ENCODE measurements around the gene ZMIZ1. TPM values are rescaled to one million over a fixed set of nuclear protein-coding genes. Genes with fewer than 3 reads are reported as not detected.

The ZMIZ1 gene
- total RNA-seq, 1 experiment from 2014 or later, result 28.4 TPM

DNA sequence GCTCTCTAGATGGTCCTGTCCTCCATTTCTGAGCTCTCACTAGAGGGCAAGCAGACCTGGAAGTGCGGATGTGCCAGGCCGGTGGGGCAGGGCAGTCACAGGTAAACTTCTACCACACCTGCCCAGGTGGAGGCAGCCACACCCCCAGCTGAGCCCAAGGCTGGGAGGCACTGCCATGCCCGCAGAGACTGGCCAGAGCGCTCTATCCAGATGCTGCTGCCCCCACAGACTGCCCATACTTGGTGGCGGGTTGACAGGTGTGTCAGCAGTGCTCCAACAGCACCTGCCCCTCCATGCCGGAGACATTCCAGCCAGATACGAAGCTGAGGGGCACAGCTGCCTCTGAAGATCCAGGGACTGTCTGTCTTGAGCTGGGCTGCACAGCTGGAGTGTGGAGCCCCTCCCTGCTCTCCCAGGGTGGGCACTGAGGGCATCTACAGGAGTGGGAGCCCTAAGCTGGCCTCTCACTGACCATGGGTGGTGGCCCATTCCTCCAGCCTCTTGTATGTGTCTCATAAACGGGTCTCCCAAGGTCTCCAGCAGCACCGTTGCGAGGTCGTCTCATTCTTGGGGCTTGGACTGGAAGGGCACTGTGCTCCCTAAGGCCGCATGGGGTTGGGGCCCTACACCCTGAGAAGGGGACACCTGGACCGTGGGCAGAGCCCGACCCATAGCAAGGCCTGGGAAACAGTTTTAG is 240.4 kb downstream of the ZMIZ1 start:
- TF ChIP-seq, protein P1, sequence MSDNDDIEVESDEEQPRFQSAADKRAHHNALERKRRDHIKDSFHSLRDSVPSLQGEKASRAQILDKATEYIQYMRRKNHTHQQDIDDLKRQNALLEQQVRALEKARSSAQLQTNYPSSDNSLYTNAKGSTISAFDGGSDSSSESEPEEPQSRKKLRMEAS (IDR thresholded peaks at IDR 0.05), result no peak
- no peak for TF ChIP-seq EZH2 (IDR thresholded peaks at IDR 0.05)
- TF ChIP-seq FOSL1 (IDR thresholded peaks at IDR 0.05; ENCODE audit: low read depth), result no peak
- TF ChIP-seq ATF3 (IDR thresholded peaks at IDR 0.05), result no peak
- TF ChIP-seq, protein P2, sequence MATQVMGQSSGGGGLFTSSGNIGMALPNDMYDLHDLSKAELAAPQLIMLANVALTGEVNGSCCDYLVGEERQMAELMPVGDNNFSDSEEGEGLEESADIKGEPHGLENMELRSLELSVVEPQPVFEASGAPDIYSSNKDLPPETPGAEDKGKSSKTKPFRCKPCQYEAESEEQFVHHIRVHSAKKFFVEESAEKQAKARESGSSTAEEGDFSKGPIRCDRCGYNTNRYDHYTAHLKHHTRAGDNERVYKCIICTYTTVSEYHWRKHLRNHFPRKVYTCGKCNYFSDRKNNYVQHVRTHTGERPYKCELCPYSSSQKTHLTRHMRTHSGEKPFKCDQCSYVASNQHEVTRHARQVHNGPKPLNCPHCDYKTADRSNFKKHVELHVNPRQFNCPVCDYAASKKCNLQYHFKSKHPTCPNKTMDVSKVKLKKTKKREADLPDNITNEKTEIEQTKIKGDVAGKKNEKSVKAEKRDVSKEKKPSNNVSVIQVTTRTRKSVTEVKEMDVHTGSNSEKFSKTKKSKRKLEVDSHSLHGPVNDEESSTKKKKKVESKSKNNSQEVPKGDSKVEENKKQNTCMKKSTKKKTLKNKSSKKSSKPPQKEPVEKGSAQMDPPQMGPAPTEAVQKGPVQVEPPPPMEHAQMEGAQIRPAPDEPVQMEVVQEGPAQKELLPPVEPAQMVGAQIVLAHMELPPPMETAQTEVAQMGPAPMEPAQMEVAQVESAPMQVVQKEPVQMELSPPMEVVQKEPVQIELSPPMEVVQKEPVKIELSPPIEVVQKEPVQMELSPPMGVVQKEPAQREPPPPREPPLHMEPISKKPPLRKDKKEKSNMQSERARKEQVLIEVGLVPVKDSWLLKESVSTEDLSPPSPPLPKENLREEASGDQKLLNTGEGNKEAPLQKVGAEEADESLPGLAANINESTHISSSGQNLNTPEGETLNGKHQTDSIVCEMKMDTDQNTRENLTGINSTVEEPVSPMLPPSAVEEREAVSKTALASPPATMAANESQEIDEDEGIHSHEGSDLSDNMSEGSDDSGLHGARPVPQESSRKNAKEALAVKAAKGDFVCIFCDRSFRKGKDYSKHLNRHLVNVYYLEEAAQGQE (IDR thresholded peaks at IDR 0.05; ENCODE audit: low read depth), result no peak
- TF ChIP-seq CEBPB (IDR thresholded peaks at IDR 0.05; ENCODE audit: low read depth), result no peak
- TF ChIP-seq EZH2phosphoT487 (IDR thresholded peaks at IDR 0.05; ENCODE audit: borderline replicate concordance), result no peak
- TF ChIP-seq SRF (IDR thresholded peaks at IDR 0.05; ENCODE audit: low read depth), result no peak
- no peak for TF ChIP-seq ZFX (IDR thresholded peaks at IDR 0.05)
- no peak for TF ChIP-seq ZNF274 (IDR thresholded peaks at IDR 0.05; ENCODE audit: low read depth, low read length)
- Histone ChIP-seq H3K27ac (ENCODE audit: low read depth, low read length) (no peak overlapping the region), H3K79me2 (ENCODE audit: insufficient read depth, low read length) (no peaks in the 10 kb centered on the region), H3K27me3 (ENCODE audit: insufficient read depth, low read length) (no peaks in the 10 kb centered on the region), H3K9me3 (ENCODE audit: control insufficient read depth in 1 of 2, insufficient read depth in 1 of 2, low read depth in 1 of 2, low read length in 2 of 2) (no peaks in the 10 kb centered on the region), H3K9me2 (ENCODE audit: insufficient read depth) (no peaks in the 10 kb centered on the region), H4K20me1 (ENCODE audit: insufficient read depth) (no peaks in the 10 kb centered on the region), H3K4me2 (ENCODE audit: low read length) (no peak overlapping the region), H3K4me3 (replicated peaks in 1 of 2; ENCODE audit: low read depth in 1 of 2, low read length in 2 of 2) (no peak overlapping the region), H3K4me1 (ENCODE audit: control insufficient read depth in 1 of 2, insufficient read depth in 2 of 2, low read length in 2 of 2) (no peaks in the 10 kb centered on the region), H3K36me3 (ENCODE audit: control insufficient read depth in 1 of 2, insufficient read depth in 2 of 2, low read length in 2 of 2) (peaks cover 0 to 3% of the 10 kb centered on the region in 2 experiments; a peak in 1 of 4 replicates), H3K9ac (ENCODE audit: low read length) (no peak overlapping the region), H2AFZ (ENCODE audit: low read depth, low read length, poor library complexity, severe bottlenecking) (no peak overlapping the region)
- no TSS peak for BruUV-seq (replicated peaks)
- ATAC-seq, result no peak
- no peak for DNase-seq (ENCODE audit: low read depth, low spot score)
- POLR2A ChIA-PET, result no interaction called here
- CTCF ChIA-PET, result no interaction called here
- RAD21 ChIA-PET (ENCODE audit: low non-redundant PET in 1 of 2, low total read pairs in 2 of 2, uncharacterized antibody in 2 of 2, unreplicated experiment in 2 of 2), result no interaction called here
- intact Hi-C loops (cut with micrococcal nuclease), result no loop called here
